ENCODE measurements around the gene SNX32.

DNA sequence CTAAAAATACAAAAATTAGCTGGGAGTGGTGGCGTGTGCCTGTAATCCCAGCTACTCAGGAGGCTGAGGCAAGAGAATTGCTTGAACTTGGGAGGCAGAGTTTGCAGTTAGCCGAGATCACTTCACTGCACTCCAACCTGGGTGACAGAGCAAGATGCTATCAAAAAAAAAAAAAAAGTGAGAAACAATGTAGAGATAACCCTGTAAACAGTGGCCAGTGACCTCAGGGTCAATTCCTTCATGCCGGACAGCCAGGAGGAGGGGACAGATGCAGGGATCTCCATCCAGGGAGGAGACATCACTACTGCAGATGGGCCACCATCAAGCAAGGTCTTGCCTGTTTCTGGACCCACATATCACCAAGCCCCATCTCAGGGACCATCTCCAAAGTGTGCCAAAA, 14.0 kb downstream of the SNX32 start:
- TF ChIP-seq, protein P1, sequence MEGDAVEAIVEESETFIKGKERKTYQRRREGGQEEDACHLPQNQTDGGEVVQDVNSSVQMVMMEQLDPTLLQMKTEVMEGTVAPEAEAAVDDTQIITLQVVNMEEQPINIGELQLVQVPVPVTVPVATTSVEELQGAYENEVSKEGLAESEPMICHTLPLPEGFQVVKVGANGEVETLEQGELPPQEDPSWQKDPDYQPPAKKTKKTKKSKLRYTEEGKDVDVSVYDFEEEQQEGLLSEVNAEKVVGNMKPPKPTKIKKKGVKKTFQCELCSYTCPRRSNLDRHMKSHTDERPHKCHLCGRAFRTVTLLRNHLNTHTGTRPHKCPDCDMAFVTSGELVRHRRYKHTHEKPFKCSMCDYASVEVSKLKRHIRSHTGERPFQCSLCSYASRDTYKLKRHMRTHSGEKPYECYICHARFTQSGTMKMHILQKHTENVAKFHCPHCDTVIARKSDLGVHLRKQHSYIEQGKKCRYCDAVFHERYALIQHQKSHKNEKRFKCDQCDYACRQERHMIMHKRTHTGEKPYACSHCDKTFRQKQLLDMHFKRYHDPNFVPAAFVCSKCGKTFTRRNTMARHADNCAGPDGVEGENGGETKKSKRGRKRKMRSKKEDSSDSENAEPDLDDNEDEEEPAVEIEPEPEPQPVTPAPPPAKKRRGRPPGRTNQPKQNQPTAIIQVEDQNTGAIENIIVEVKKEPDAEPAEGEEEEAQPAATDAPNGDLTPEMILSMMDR (IDR thresholded peaks at IDR 0.05): no peak
- TF ChIP-seq POLR2AphosphoS5 (IDR thresholded peaks at IDR 0.05) (no peak), POLR2A (IDR thresholded peaks at IDR 0.05) (no peak)
